A172 (cell line): ENCODE results near the gene OR52E2. TPM values are rescaled to one million over a fixed set of nuclear protein-coding genes. Genes with fewer than 3 reads are reported as not detected.
"Not testable (repeated sequence)": the region's sequence is repeated elsewhere in the genome, so short reads cannot be mapped to it uniquely, and the experiment has no call there.

Experiments
- DNase-seq: peaks from one replicate; pipeline ENCODE4 v3.0.0-alpha.2; 2015; ENCODE audit warnings: low spot score
- total RNA-seq: library from RNA; depleted of rRNA; stranded (reverse); fragments of >200 nt; shearing (Covaris generic); gene quantifications from 2 replicates; pipeline ENCODE4 v1.2.3, GENCODE V29; 2014; rRNA removed

Gene OR52E2
- total RNA-seq = not detected in 2 replicates

GRCh38 chr11:5059391-5059790 is at the start of gene OR52E2:
TSS of gene OR52E2 (minus strand) at chr11:5059627. CDS start at chr11:5059627, 0 bp downstream.
- DNase-seq = no peak

DNA sequence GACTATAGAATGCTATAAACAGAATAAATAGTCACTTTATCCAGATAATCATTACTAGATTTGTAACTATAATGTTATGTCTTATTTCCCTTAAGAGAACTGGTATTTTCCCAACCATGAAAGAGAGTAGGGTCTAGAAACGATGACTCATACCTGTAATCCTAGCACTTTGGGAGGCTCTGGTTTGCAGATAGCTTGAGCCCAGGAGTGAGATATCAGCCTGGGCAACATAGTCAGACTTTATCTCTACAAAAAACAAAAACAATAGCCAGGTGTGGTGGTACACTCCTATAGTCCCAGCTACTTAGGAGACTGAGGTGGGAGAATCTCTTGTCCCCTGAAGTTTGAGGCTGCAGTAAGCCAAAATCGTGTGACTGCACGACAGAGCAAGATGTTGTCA is 47.9 kb upstream of the OR52E2 start:
- DNase-seq = no peak

GRCh38 chr11:5103066-5103465 is 43.6 kb upstream of the OR52E2 start:
- no peak for DNase-seq

GRCh38 chr11:5102246-5102645 is 42.8 kb upstream of the OR52E2 start:
- DNase-seq = no peak

DNA sequence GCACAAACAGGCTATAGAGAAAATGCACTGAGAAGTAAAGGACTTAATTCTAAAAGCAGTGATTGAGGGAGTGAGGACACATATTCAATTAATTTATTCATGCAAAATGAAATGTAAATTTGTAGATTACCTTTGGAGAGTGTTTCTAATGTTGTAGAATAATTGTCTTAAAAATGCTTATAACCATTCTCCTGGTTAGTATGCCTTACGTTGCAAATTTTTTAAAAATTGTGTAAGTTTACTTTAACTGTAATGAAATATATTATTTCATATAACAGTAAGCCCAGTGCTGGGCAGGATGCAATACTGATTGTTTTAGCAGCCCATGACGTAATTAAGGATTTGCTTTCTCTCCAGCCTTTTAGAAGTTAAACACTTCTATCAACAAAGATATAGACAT is 36.6 kb upstream of the OR52E2 start:
- no peak for DNase-seq

DNA sequence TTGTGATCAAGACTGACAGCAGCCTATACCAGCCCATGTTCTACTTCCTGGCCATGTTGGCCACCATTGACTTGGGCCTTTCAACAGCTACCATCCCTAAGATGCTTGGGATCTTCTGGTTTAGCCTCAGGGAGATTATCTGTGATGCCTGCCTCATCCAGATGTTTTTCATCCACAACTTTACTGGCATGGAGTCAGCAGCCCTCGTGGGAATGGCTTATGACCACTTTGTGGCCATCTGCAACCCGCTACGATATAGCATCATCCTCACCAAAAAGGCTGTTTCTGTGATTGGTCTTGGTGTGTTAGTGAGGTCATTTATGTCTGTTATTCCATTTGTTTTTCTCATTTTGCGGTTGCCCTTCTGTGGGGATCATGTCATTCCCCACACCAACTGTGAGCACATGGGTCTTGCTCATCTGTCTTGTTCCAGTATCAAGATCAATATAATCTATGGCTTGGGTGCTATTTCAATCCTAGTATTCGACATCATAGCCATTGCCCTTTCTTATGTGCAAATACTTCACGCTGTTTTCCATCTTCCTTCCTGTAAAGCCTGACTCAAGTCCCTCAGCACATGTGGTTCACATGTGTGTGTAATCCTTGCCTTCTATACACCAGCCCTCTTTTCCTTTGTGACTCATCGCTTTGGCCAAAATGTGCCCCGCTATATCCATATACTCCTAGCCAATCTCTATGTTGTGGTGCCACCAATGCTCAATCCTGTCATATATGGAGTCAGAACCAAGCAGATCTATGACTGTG is 33.6 kb upstream of the OR52E2 start:
- DNase-seq = no peak

DNA sequence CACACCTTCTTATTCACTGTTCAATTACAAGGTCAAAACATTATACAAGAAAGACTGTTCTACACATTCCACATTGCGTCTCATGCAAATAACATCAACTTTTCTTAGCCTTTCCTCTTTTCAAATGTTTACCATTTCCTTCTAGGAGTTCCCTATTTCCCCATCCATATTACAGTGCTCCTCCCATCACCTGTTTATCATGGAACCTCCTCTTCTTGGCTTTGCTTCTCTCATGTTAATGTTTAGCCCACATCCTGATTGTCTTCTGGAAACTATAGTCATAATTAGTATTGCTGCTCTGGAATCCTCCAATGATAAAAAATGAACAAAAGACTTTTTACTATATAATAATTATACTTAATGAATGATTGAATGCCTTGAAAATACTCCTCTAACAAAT is 31.2 kb upstream of the OR52E2 start:
- no peak for DNase-seq

- DNase-seq = no peak
Measured at GRCh38 chr11:5088556-5088955, 29.1 kb upstream of the OR52E2 start.

DNA sequence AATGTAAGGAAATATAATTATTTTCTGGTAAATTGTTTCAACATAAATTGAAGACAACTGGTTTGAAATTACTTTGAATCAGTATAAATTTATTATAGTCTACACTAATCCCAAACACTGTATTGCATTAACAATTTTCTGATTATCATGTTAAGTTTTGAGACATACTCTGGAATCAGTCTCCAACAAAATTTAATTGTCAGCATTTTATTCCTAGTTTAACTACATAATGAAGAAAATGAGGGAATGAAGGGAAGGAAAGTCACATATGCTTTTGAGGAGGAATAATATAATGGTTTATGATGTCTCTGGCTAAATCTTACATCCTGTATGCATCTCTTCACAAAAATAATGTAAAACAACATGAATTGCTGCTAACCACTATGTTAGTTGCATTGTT is 24.2 kb upstream of the OR52E2 start:
- DNase-seq = no peak

GRCh38 chr11:5081405-5081804 is 22.0 kb upstream of the OR52E2 start:
- no peak for DNase-seq

DNA sequence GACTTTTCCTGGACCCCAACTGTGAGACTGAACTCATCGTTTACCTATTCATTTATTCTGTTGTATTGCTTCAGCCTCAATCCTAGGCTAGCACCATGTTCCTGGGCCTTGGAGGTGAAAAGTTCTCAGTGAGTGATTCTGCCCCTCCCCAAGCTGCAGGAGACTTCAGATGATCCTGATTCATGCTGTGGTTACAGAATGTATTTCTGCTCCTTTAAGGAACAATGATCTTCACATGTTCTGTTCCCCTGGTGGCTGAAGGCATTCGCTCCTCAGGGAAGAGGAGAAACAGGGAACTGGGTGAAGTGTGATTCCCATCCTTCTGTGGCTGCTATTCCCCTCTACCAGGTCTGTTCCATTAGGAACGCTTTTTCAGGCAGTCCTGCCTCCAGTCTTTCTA is 12.4 kb upstream of the OR52E2 start:
- DNase-seq = no peak

- DNase-seq = no peak
Measured at GRCh38 chr11:5069272-5069671, 9.8 kb upstream of the OR52E2 start, which contains the start of gene OR52E1. TSS of gene OR52E1 (plus strand) at chr11:5069572.

DNA sequence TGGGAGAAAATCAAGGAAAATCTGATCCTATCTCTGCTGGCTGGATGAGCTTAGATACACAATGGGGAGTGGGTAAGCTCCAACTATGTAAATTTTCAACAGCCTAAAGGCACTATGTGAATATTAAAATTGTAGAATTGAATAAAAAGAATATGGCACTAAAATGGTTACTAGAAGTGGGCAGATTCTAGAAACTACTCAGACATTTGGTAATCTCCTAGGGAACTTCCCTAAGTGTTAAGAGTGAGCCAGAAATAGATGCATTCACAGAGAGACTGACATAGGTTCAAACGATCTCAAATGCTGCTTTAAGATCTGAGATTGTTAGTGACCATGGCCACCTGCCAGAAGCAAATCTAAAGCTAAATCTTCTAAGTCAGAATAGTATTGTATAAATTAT is 5.6 kb upstream of the OR52E2 start:
- no peak for DNase-seq

- not testable (repeated sequence) for DNase-seq
Measured at GRCh38 chr11:5058679-5059078, 748 bp downstream of the OR52E2 start.

DNA sequence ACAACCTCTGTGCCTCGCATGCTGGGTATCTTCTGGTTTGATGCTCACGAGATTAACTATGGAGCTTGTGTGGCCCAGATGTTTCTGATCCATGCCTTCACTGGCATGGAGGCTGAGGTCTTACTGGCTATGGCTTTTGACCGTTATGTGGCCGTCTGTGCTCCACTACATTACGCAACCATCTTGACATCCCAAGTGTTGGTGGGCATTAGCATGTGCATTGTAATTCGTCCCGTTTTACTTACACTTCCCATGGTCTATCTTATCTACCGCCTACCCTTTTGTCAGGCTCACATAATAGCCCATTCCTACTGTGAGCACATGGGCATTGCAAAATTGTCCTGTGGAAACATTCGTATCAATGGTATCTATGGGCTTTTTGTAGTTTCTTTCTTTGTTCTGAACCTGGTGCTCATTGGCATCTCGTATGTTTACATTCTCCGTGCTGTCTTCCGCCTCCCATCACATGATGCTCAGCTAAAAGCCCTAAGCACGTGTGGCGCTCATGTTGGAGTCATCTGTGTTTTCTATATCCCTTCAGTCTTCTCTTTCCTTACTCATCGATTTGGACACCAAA is 12.6 kb downstream of the OR52E2 start:
- DNase-seq = no peak

DNA sequence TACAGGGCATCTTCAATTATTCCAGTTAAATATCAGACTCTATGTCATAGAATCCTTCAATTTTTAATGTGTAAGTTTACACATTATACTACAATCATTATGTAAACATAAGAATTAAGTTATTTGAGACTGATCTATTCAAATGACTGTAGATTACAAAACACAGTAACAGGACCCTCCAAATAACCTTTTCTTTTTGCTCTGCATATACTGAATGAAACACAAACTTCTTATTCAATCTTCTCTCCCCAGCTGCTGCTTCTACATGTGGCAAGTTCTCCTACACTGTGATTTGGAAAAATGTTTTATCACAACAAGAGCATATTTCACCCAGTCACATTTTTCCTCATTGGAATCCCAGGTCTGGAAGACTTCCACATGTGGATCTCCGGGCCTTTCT is 13.2 kb downstream of the OR52E2 start, which contains the start of gene OR52J3:
Gene OR52J3, plus strand, starts transcription at position 301 of the 400 bp plus-strand sequence. Its CDS starts 0 bp downstream, at position 301.
- no peak for DNase-seq

DNA sequence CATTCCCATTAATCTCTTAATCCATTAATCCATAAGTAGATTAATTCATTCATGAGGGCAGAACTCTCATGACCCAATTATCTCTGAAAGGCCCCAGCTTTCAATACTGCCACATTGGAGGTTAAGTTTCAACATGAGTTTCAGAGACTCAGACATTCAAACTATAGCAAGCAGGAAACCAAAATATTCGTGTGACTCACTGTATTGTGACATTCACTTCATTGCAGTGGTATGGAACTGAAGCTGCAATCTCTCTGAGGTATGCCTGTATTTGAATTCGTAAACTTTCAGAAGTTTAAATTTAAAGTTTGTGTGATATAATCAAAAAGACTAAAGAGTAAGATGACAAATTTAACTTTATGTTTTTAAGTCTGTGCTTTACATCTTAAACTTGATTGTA is 16.0 kb downstream of the OR52E2 start:
- no peak for DNase-seq

DNA sequence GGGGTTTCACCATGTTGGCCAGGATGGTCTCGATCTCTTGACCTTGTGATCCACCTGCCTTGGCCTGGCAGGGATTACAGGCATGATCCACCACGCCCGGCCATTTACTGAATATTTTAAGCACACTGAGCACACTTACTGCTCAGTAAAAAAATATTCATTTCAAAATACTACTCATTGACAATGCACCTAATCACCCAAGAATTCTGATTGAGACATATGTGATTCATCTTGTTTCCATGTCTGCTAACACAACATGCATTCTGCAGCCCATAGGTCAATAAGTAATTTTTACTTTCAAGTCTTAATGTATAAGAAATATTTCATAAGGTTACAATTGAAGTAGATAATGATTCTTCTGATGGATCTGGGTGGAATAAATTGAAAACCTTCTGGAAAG is 17.3 kb downstream of the OR52E2 start:
- no peak for DNase-seq

DNA sequence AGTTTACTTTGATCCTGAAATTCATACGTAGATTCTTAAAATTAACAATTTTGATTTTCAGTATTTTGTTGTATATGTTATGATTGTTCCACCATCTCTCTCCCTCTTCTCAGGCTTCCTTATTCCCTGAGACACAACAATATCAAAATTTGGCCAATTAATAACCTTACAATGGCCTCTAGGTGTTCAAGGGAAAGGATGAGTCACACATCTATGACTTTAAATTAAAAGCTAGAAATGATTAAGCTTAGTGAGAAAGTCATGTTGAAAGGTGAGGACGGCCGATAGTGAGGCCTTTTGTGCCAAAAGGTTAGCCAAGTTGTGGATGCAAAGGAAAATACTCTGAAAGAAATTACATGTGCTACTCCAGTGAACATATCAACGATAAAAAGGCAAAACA is 18.6 kb downstream of the OR52E2 start:
- no peak for DNase-seq

DNA sequence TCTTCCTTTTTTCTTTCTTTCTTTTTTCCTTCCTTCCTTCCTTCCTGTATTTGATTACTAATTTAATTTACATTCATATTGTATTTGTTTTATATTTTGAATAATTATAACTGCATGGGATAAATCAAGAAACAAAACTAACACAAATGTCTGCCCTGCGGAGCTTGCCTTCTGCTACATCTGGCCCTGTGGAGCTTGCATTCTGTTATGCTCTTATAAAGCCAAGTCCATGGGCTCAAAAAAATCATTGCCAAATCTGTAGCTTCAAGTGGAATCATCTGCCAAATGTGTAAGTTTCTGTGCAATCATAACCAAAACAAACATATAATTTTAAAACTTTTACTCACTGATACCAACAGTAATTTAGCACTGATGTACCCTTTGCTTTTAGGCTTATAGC is 21.1 kb downstream of the OR52E2 start:
- no peak for DNase-seq

- DNase-seq = no peak
Measured at GRCh38 chr11:5037926-5038325, 21.5 kb downstream of the OR52E2 start.

GRCh38 chr11:5036669-5037068 is 22.8 kb downstream of the OR52E2 start:
- DNase-seq = no peak

DNA sequence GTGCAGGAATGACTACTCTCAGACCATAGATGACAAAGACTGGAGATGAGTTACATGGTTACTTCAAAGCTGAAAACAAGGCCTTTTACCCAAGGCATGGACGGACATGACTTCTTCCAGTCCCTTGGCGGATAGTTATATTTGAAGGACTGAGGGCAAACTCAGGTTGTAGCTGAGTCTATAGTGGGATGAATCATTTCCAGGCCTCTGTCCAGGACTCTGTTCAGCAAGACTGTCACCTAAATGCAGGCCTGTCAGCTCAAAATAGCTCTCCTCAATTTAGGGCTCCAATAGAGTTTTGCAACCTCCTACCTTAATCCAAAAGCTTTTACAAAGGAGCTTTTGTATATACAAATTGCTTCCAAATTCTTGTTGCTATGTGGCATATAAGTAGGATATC is 37.4 kb downstream of the OR52E2 start:
- DNase-seq = no peak

GRCh38 chr11:5013012-5013411 is 46.4 kb downstream of the OR52E2 start:
- DNase-seq = no peak
